ENCODE results near the gene TCP10L. TPM values are rescaled to one million over a fixed set of nuclear protein-coding genes. Genes with fewer than 3 reads are reported as not detected.

Gene TCP10L
- total RNA-seq, 1 experiment from 2014 or later = 3.7 TPM

DNA sequence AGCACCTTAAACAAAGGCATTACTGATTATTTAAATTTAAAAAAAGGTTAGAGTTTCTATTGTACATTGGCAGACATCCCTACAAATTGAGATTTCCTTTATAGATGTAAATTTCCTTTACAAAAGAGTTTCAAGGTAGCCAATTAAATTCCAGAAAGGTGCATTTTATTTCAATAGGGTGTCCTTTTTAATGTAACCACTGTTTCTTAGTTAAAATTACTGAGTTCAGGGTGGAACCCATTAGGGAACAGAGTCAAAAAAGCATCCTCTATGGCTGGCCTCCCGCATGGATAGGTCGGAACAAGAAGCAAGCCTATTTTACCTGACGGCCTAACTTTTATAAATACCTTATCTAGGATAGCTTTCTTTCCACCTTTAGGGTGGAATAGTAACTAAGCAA is 24.4 kb downstream of the TCP10L start:
- Histone ChIP-seq H3K4me1 (ENCODE audit: insufficient read depth, low read length, poor library complexity, severe bottlenecking) (no peaks in the 10 kb centered on the region), H3K27me3 (replicated peaks; ENCODE audit: insufficient read depth, low read depth, low read length, poor library complexity) (no peaks in the 10 kb centered on the region), H3K27ac (ENCODE audit: low read depth, low read length, poor library complexity, severe bottlenecking) (no peak overlapping the region), H3K9me3 (ENCODE audit: low read depth, low read length, poor library complexity, severe bottlenecking) (peaks cover 4% of the 10 kb centered on the region), H3K4me3 (ENCODE audit: low read depth, low read length, poor library complexity, severe bottlenecking) (no peak overlapping the region), H3K36me3 (ENCODE audit: insufficient read depth, low read length, poor library complexity, severe bottlenecking) (no peaks in the 10 kb centered on the region)
- no peak for TF ChIP-seq EZH2 (IDR thresholded peaks at IDR 0.05; ENCODE audit: borderline replicate concordance, low read depth, low read length, poor library complexity, severe bottlenecking)
- TF ChIP-seq, protein P1, sequence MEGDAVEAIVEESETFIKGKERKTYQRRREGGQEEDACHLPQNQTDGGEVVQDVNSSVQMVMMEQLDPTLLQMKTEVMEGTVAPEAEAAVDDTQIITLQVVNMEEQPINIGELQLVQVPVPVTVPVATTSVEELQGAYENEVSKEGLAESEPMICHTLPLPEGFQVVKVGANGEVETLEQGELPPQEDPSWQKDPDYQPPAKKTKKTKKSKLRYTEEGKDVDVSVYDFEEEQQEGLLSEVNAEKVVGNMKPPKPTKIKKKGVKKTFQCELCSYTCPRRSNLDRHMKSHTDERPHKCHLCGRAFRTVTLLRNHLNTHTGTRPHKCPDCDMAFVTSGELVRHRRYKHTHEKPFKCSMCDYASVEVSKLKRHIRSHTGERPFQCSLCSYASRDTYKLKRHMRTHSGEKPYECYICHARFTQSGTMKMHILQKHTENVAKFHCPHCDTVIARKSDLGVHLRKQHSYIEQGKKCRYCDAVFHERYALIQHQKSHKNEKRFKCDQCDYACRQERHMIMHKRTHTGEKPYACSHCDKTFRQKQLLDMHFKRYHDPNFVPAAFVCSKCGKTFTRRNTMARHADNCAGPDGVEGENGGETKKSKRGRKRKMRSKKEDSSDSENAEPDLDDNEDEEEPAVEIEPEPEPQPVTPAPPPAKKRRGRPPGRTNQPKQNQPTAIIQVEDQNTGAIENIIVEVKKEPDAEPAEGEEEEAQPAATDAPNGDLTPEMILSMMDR (conservative IDR thresholded peaks at IDR 0.05; ENCODE audit: low read depth, low read length) = no peak
- ChIA-PET POLR2A (ENCODE audit: low non-redundant PET) (no interaction called here), CTCF (no interaction called here)
- no TSS peak for BruUV-seq (replicated peaks)
- intact Hi-C loops (cut with micrococcal nuclease; ENCODE audit: unreplicated experiment) = no loop called here
- DNase-seq (ENCODE audit: low spot score) = no peak

DNA sequence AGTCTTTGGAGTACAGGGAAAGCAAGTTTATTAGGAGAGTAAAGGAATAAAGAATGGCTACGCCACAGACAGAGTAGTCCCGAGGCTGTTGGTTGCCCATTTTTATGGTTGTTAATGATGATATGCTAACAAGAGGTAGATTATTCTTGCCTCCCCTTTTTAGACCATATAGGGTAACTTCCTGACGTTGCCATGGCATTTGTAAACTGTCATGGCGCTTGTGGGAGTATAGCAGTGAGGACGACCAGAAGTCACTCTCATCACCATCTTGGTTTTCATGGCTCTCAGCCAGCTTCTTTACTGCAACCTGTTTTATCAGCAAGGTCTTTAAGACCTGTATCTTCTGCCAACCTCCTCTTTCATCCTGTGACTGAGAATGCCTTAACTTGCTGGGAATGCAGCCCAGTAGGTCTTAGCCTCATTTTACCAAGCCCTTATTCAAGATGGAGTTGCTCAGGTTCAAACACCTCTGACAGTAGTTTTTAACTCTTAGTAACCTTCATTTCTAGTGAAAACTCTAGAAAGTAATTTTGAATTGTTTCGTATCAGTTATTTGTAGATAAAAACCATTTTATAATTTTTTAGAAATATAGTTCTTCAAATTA is 26.2 kb downstream of the TCP10L start:
- CTCF ChIA-PET = no interaction called here

DNA sequence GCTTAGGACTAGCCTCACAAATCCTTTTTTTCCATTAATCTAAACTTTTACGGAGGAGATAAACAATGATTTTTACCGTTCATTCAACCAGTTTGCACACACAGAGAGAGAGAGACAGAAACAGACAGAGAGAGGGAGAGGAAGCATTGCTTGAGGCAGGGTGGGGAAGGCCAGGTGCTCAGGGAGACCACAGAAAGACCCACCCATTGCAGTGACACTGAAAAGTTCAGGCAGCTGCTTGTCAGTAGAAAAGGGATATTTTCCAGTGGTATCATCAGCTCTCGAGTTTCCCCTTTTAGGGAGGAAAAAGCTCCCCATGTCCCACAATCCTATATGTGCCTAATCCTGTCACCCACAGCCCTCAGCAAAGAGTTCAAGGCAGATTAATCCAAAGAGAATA is 27.2 kb downstream of the TCP10L start:
- CTCF ChIA-PET = no interaction called here
- no peaks in the 10 kb centered on the region for H3K4me1 ChIP-seq (ENCODE audit: insufficient read depth, low read length, poor library complexity, severe bottlenecking)
- POLR2A ChIA-PET (ENCODE audit: low non-redundant PET) = no interaction called here
- H3K36me3 ChIP-seq (ENCODE audit: insufficient read depth, low read length, poor library complexity, severe bottlenecking) = no peaks in the 10 kb centered on the region
- no TSS peak for BruUV-seq (replicated peaks)
- DNase-seq (ENCODE audit: low spot score) = no peak
- H3K4me3 ChIP-seq (ENCODE audit: low read depth, low read length, poor library complexity, severe bottlenecking) = no peak overlapping the region
- no peaks in the 10 kb centered on the region for H3K27me3 ChIP-seq (replicated peaks; ENCODE audit: insufficient read depth, low read depth, low read length, poor library complexity)
- H3K9me3 ChIP-seq (ENCODE audit: low read depth, low read length, poor library complexity, severe bottlenecking) = no peaks in the 10 kb centered on the region
- no peak overlapping the region for H3K27ac ChIP-seq (ENCODE audit: low read depth, low read length, poor library complexity, severe bottlenecking)
- TF ChIP-seq, protein P1 (conservative IDR thresholded peaks at IDR 0.05; ENCODE audit: low read depth, low read length) = no peak
- no peak for TF ChIP-seq EZH2 (IDR thresholded peaks at IDR 0.05; ENCODE audit: borderline replicate concordance, low read depth, low read length, poor library complexity, severe bottlenecking)
- intact Hi-C loops (cut with micrococcal nuclease; ENCODE audit: unreplicated experiment) = no loop called here

More for the DNA sequence above, 26.2 kb downstream of the TCP10L start:
- Histone ChIP-seq H3K36me3 (ENCODE audit: insufficient read depth, low read length, poor library complexity, severe bottlenecking) (no peaks in the 10 kb centered on the region), H3K27ac (ENCODE audit: low read depth, low read length, poor library complexity, severe bottlenecking) (no peak overlapping the region), H3K4me3 (ENCODE audit: low read depth, low read length, poor library complexity, severe bottlenecking) (no peak overlapping the region), H3K4me1 (ENCODE audit: insufficient read depth, low read length, poor library complexity, severe bottlenecking) (no peaks in the 10 kb centered on the region), H3K27me3 (replicated peaks; ENCODE audit: insufficient read depth, low read depth, low read length, poor library complexity) (no peaks in the 10 kb centered on the region), H3K9me3 (ENCODE audit: low read depth, low read length, poor library complexity, severe bottlenecking) (no peaks in the 10 kb centered on the region)
- POLR2A ChIA-PET (ENCODE audit: low non-redundant PET) = no interaction called here
- intact Hi-C loops (cut with micrococcal nuclease; ENCODE audit: unreplicated experiment) = no loop called here
- BruUV-seq (replicated peaks) = no TSS peak
- TF ChIP-seq, protein P1 (conservative IDR thresholded peaks at IDR 0.05; ENCODE audit: low read depth, low read length) = no peak
- no peak for TF ChIP-seq EZH2 (IDR thresholded peaks at IDR 0.05; ENCODE audit: borderline replicate concordance, low read depth, low read length, poor library complexity, severe bottlenecking)
- no peak for DNase-seq (ENCODE audit: low spot score)
